GM18499 (cell line): ENCODE results near the gene MBP.
"Not testable (repeated sequence)": the region's sequence is repeated elsewhere in the genome, so short reads cannot be mapped to it uniquely, and the experiment has no call there.

ENCODE experiments used
- ATAC-seq: cut with Tn5 transposase; IDR thresholded peaks from one replicate; pipeline ENCODE4 v1.9.1; 2021; ENCODE audit warnings: moderate number of reproducible peaks; ENCODE audit not compliant: insufficient read depth, unreplicated experiment

Gene MBP

GRCh38 chr18:76962851-76963250 lies 169.7 kb downstream of the MBP start:
- no peak for ATAC-seq

- no peak for ATAC-seq
Measured at GRCh38 chr18:76960528-76961035, 172.0 kb downstream of the MBP start.

GRCh38 chr18:76959605-76960004 lies 173.0 kb downstream of the MBP start:
- no peak for ATAC-seq

- no peak for ATAC-seq
Measured at GRCh38 chr18:76958692-76959341, 173.8 kb downstream of the MBP start.

DNA sequence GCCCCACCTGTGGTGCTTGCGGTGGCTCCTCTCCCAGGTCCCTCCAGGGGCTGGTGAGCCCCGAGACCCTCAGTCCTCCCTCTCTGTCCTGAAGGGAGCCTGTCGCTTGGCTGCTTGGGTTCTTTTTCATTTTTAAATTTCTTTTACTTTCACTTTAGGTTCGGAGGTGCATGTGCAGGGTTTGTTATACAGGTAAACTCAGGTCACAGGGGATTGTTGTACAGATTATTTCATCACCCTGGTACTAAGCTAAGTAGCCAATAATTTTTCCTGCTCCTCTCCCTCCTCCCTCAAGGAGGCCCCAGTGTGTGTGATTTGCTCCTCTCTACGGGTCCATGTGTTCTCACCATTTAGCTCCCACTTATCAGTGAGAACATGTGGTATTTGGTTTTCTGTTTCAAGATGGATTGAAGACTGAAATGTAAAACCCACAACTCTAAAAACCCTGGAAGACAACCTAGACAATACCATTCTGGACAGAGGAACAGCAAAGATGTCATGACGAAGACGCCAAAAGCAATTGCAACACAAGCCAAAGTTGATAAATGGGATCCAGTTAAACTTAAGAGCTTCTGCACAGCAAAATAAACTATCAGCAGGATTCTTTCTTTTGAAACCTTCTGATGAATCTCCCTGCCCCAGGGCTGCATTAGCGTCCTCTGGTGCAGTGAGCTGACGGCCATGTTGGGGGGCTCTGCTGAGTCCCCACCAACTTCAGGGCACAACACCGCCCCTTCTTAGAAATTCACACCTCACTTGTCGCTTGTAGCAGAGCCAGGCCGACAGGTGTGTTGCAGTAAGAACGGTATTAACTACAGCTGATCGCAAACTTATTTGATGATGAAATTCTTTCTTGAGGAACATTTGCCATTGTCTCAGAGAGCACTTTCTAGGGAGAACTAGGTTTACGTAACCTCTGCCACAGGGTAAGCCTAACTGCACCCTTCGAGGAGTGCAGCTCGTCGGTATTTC lies 174.9 kb downstream of the MBP start:
- no peak for ATAC-seq

DNA sequence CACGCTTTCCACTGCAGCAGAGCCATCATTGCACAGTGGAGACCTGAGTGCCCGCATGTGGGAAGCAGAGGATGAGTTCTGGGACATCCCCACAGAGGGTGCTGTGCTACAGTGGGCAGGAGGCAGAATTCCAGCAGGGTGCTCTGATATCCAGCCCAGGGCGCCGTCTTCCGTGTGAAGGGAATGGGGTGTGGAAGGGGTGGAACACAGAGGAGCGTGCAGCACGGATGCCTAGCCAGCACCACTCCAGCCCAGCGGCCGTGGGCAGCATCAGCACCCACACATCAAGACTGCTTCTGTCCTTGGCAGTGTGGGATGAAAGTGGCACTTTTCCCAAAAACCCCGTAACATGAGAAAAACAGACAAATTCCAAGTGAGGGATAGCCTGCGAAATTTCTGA lies 175.9 kb downstream of the MBP start:
- ATAC-seq = no peak

- no peak for ATAC-seq
Measured at GRCh38 chr18:76955524-76956170, 176.9 kb downstream of the MBP start.

- ATAC-seq = no peak
Measured at GRCh38 chr18:76953583-76954233, 178.9 kb downstream of the MBP start.

DNA sequence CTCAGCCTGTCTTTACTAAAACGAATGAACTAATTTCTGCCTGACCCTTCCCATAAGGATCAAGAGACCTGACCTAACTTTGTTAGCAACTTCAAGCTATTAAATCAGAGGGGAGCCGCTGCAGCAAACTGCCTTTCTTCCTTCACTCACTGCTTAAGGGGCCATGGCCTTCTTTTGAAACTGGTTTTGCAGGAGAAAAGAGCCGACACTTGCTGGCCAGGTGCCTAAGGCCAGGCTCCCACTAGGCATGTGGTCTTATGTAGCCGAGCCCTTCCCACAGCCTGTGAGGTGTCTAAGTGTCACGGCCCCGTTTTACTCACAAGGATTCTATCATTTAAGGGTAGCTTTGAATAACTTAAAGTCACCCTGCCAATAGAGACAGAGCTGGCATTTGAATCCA lies 179.4 kb downstream of the MBP start:
- ATAC-seq = no peak

GRCh38 chr18:76952747-76953146 lies 179.8 kb downstream of the MBP start:
- no peak for ATAC-seq

- no peak for ATAC-seq
Measured at GRCh38 chr18:76951456-76952247, 180.9 kb downstream of the MBP start.

GRCh38 chr18:76948345-76948744 lies 184.2 kb downstream of the MBP start:
- no peak for ATAC-seq

GRCh38 chr18:76944346-76944745 lies 188.2 kb downstream of the MBP start:
- not testable (repeated sequence) for ATAC-seq

- ATAC-seq = no peak
Measured at GRCh38 chr18:76943542-76944339, 188.8 kb downstream of the MBP start.

- ATAC-seq = no peak
Measured at GRCh38 chr18:76941284-76941683, 191.3 kb downstream of the MBP start.

- ATAC-seq = no peak
Measured at GRCh38 chr18:76938619-76939018, 194.0 kb downstream of the MBP start.

GRCh38 chr18:76937597-76937996 lies 195.0 kb downstream of the MBP start:
- no peak for ATAC-seq

DNA sequence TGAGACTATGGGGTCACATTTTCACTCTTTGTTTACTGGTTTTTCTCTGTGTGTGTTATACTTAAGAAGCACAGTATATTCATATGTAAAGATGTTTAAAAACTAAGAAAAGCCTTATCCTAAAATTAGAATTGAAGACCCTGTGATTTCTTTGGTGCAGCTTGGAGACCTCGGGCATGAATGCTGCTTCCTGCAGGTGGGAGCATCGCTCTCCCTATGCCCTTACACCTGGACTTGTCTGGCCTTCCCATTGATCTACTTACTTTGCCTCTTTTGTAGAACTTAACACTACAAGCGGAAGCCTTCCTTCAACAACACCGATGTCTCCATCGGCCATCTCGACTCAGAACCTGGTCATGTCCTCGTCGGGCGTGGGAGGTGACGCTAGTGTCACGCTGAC lies 195.7 kb downstream of the MBP start:
- ATAC-seq = no peak
